Right lobe of liver (tissue), 6 donors: ENCODE results near the gene AIF1L. TPM values are rescaled to one million over a fixed set of nuclear protein-coding genes. Genes with fewer than 3 reads are reported as not detected.

Experiments used
- ATAC-seq, 4 donors: fragments of 200-7000 bp; cut with Tn5 transposase; one replicate each; pipeline ENCODE4 v1.9.1; 2020; ENCODE audit warnings: mild to moderate bottlenecking in 4 of 4, moderate library complexity in 4 of 4
- DNase-seq, 3 donors: peaks; one replicate each; pipeline ENCODE4 v3.0.0-alpha.2; 2020
- H3K27ac ChIP-seq, 3 donors: fragments of 200-600 bp; one replicate each; pipeline ENCODE4 v1.8.0; 2022
- H3K27me3 ChIP-seq, 2 donors: fragments of 200-600 bp; one replicate each; pipeline ENCODE4 v1.8.0; 2022
- H3K36me3 ChIP-seq, 4 donors: fragments of 200-600 bp; sonication (generic) in 1 of 4; one replicate each; pipeline versions ENCODE4 v1.5.1 to v1.8.0; 2017 to 2022; ENCODE audit warnings: control low read depth in 1 of 4
- H3K4me1 ChIP-seq, 4 donors: fragments of 200-600 bp; sonication (generic) in 1 of 4; one replicate each; pipeline versions ENCODE4 v1.5.1 to v1.8.0; 2017 to 2022; ENCODE audit warnings: control low read depth in 1 of 4
- H3K4me3 ChIP-seq, 3 donors: fragments of 200-600 bp; one replicate each; pipeline ENCODE4 v1.8.0; 2022
- H3K9me3 ChIP-seq, 4 donors: fragments of 200-600 bp; sonication (generic) in 1 of 4; one replicate each; pipeline versions ENCODE4 v1.5.1 to v1.8.0; 2017 to 2022; ENCODE audit warnings: control low read depth in 1 of 4
- POLR2A ChIP-seq: fragments of 450-650 bp; IDR thresholded peaks from one replicate; pipeline ENCODE4 v1.6.1; 2017; ENCODE audit warnings: antibody characterized with exemption, mild to moderate bottlenecking
- WGBS: methylation state at CpG from one replicate; pipeline ENCODE4 v1.1.6; 2018; ENCODE audit warnings: low coverage, low lambda C conversion rate; ENCODE audit not compliant: insufficient coverage; ENCODE audit errors: missing lambda C conversion rate; 5-methylcytosine and 5-hydroxymethylcytosine counted together
- intact Hi-C, 2 donors: fragments of 100-400 bp; cut with DNase I; formaldehyde crosslinking; loops; one replicate each; pipeline versions ENCODE4 v1.11.2 to v1.14.1; 2022
- total RNA-seq, 6 experiments: library from RNA; depleted of rRNA in 2 of 6; stranded (reverse); fragments of >200 nt in 2 of 6; fragmentation: NEBNext Ultra II Directional in 3 of 6; extraction: Animal tissue kit (Norgen Biotek cat#: 25700) in 3 of 6; gene quantifications; one replicate each; pipeline versions ENCODE4 v1.1.0 to v1.2.4, GENCODE V29; 2016 to 2023
- TF ChIP-seq, protein P1 (sequence below), 4 donors: fragments of 200-600 bp in 3 of 4; fragments of 450-650 bp in 1 of 4; IDR thresholded peaks; one replicate each; pipeline versions ENCODE4 v1.5.1 to v1.8.0; 2016 to 2022; ENCODE audit warnings: antibody characterized with exemption in 4 of 4, mild to moderate bottlenecking in 2 of 4
- donor health status: DM: no; HTN: yes; CAD: no.
- donor health status: DM: no; HTN: no; CAD: no.
- donor health status: DM: no; HTN: no; CAD: no.
- donor health status: DM: no; HTN: yes; CAD: no.
- donor health status: DM: no; HTN: yes; CAD: no.

Gene AIF1L
- total RNA-seq, 6 experiments from 2014 or later = 0.33 to 1.4 (median 0.49) TPM

DNA sequence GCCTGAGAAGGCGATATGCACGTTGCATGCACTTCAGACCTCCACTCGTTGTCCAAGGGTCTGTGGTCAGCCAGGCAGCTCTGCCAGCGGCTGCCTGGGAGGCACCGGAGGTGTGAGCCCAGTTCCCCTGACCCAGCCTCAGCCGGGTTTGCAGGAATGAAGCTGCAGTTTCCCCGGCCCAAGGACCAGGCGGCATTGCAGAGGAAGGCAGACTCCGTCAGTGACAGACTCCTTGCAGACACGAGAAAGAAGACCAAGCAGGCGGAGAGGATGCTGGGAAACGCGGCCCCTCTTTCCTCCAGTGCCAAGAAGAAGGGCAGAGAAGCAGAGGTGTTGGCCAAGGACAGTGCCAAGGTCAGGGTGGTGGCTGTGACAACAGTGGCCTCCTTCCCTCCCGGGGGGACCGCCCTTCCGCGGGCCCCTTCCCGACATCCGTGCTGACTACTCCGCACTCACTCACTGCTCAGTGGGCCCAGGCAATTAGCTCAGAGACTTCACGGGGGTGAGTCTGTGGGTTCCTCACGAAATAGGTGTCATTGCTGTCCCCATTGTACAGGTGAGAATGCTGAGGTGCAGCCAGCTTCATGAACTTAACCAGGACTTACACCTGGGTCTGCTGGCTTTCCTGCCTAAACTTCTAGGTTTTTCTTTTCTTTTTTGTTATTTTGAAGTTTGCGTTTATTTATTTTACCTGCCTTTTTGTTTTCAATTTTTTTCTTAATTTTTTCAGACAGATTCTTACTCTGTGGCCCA is 10.8 kb upstream of the AIF1L start:
- Histone ChIP-seq H3K36me3 (no peaks in the 10 kb centered on the region), H3K4me3 (no peak overlapping the region), H3K9me3 (no peaks in the 10 kb centered on the region), H3K27ac (no peak overlapping the region), H3K4me1 (no peaks in the 10 kb centered on the region), H3K27me3 (no peaks in the 10 kb centered on the region)
- no peak for ATAC-seq
- TF ChIP-seq, protein P1, sequence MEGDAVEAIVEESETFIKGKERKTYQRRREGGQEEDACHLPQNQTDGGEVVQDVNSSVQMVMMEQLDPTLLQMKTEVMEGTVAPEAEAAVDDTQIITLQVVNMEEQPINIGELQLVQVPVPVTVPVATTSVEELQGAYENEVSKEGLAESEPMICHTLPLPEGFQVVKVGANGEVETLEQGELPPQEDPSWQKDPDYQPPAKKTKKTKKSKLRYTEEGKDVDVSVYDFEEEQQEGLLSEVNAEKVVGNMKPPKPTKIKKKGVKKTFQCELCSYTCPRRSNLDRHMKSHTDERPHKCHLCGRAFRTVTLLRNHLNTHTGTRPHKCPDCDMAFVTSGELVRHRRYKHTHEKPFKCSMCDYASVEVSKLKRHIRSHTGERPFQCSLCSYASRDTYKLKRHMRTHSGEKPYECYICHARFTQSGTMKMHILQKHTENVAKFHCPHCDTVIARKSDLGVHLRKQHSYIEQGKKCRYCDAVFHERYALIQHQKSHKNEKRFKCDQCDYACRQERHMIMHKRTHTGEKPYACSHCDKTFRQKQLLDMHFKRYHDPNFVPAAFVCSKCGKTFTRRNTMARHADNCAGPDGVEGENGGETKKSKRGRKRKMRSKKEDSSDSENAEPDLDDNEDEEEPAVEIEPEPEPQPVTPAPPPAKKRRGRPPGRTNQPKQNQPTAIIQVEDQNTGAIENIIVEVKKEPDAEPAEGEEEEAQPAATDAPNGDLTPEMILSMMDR (IDR thresholded peaks at IDR 0.05) = no peak
- no peak for TF ChIP-seq POLR2A
- intact Hi-C loops = no loop called here
- DNase-seq = no peak
- WGBS = 70% methylated on average over 13 of the region's 23 CpGs

DNA sequence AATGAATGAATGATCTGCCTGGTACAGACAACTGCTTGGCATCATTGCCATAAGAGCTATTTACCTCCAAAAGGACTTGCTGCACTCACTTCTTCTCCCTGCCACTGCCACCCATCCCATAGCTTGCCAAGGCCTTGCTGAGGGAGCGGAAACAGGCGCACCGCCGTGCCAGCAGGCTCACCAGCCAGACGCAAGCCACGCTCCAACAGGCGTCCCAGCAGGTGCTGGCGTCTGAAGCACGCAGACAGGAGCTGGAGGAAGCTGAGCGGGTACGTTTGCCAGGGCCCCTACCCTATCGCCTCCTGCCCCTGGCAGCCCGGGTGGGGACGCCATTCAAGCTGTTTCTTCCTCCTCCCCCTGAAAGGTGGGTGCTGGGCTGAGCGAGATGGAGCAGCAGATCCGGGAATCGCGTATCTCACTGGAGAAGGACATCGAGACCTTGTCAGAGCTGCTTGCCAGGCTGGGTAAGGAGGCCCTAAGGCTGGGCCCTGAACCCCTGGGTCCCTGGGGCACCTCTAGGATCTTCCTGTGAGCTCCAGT is 8.9 kb upstream of the AIF1L start:
- ATAC-seq = no peak
- Histone ChIP-seq H3K27ac (no peak overlapping the region), H3K9me3 (no peaks in the 10 kb centered on the region), H3K4me3 (no peak overlapping the region), H3K36me3 (no peaks in the 10 kb centered on the region), H3K4me1 (no peaks in the 10 kb centered on the region), H3K27me3 (no peaks in the 10 kb centered on the region)
- TF ChIP-seq, protein P1 (IDR thresholded peaks at IDR 0.05) = no peak
- TF ChIP-seq POLR2A = no peak
- 100% methylated on average over 1 of the region's 19 CpGs for WGBS
- intact Hi-C loops = no loop called here
- DNase-seq = no peak

DNA sequence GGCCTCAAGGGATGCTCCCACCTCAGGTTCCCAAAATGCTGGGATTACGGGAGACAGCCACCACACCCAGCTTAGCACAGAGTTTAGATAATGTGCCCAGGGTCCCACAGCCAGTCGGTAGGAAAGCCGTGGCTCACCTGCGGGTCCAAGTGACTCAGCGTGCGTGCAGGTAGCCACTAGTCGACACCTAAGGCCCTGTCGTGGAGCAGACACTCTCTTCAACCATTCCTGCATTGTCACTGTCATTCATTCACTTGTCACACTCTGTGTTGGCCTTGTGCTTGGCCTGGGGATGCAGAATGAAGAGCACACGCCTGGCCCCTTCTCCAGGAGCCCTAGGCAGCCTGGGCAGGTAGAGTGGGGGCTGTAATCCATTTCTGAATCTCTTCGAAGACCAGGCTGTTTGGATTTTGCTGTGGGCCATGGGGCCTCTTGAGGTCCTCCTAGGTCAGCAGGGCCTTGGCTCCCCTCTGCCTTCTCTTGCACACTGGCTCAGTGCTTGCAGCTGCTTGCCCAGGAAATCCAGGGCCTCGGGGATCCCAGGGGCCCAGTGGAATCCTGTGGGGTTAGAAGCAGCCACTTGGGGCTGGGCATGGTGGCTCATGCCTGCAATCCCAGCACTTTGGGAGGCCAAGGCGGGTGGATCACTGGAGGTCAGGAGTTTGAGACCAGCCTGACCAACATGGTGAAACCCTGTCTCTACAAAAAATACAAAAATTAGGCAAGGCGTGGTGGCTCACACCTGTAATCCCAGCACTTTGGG is 6.1 kb upstream of the AIF1L start:
- intact Hi-C loops = no loop called here
- Histone ChIP-seq H3K9me3 (no peaks in the 10 kb centered on the region), H3K27me3 (no peaks in the 10 kb centered on the region), H3K27ac (no peak overlapping the region), H3K4me3 (no peak overlapping the region), H3K4me1 (no peaks in the 10 kb centered on the region), H3K36me3 (no peaks in the 10 kb centered on the region)
- TF ChIP-seq, protein P1 (IDR thresholded peaks at IDR 0.05) = no peak
- TF ChIP-seq POLR2A = no peak
- ATAC-seq = no peak
- no peak for DNase-seq
- 82% methylated on average over 5 of the region's 13 CpGs for WGBS

DNA sequence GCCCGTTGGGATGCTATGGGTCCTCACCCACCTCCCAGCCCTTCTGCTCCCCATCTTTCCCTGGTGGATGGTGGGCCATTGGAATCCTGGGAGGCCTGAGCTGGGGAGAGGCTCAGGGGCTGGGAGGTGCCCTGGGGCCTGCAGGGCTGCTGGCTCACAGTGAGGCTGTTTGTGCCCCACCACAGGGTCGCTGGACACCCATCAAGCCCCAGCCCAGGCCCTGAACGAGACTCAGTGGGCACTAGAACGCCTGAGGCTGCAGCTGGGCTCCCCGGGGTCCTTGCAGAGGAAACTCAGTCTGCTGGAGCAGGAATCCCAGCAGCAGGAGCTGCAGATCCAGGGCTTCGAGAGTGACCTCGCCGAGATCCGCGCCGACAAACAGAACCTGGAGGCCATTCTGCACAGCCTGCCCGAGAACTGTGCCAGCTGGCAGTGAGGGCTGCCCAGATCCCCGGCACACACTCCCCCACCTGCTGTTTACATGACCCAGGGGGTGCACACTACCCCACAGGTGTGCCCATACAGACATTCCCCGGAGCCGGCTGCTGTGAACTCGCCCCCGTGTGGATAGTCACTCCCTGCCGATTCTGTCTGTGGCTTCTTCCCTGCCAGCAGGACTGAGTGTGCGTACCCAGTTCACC is 4.9 kb upstream of the AIF1L start:
- no peaks in the 10 kb centered on the region for H3K27me3 ChIP-seq
- H3K9me3 ChIP-seq = no peaks in the 10 kb centered on the region
- no peak overlapping the region for H3K4me3 ChIP-seq
- no peak for DNase-seq
- H3K4me1 ChIP-seq = peaks cover 0 to 2% (median 0%) of the 10 kb centered on the region in 4 donors
- no peak for TF ChIP-seq POLR2A
- TF ChIP-seq, protein P1 (IDR thresholded peaks at IDR 0.05) = no peak
- intact Hi-C loops = no loop called here
- H3K36me3 ChIP-seq = no peaks in the 10 kb centered on the region
- WGBS = 70% methylated on average over 2 of the region's 19 CpGs
- no peak for ATAC-seq
- H3K27ac ChIP-seq = no peak overlapping the region
